NCI-H146 treated with DMSO at 0.1 percent for 48 hours (cell line): ENCODE results near the gene SH3RF3.
"Not testable (repeated sequence)": the region's sequence is repeated elsewhere in the genome, so short reads cannot be mapped to it uniquely, and the experiment has no call there.

ENCODE experiments used
- DNase-seq: peaks from one replicate; lab custom pipeline; 2025; ENCODE audit not compliant: unreplicated experiment; lab: John Stamatoyannopoulos, UW

SH3RF3 gene

GRCh38 chr2:109530712-109531111, 401.7 kb downstream of the SH3RF3 start:
- DNase-seq, result no peak

- DNase-seq, result no peak
These were observed 402.2 kb downstream of the SH3RF3 start for GRCh38 chr2:109531221-109531620.

- no peak for DNase-seq
These were observed 403.1 kb downstream of the SH3RF3 start for GRCh38 chr2:109531896-109532727.

- DNase-seq, result no peak
These were observed 403.7 kb downstream of the SH3RF3 start for GRCh38 chr2:109532728-109533076.

- no peak for DNase-seq
These were observed 404.8 kb downstream of the SH3RF3 start for GRCh38 chr2:109533823-109534222.

- no peak for DNase-seq
These were observed 406.4 kb downstream of the SH3RF3 start for GRCh38 chr2:109535217-109535946.

- not testable (repeated sequence) for DNase-seq
These were observed 407.6 kb downstream of the SH3RF3 start for GRCh38 chr2:109536556-109536955.

GRCh38 chr2:109537565-109538222, 408.7 kb downstream of the SH3RF3 start:
- DNase-seq, result no peak

GRCh38 chr2:109538546-109538945, 409.5 kb downstream of the SH3RF3 start:
- DNase-seq, result no peak

GRCh38 chr2:109542384-109542783, 413.4 kb downstream of the SH3RF3 start:
- no peak for DNase-seq

GRCh38 chr2:109545828-109546713, 417.1 kb downstream of the SH3RF3 start:
- peak; percentile 1 for DNase-seq

GRCh38 chr2:109547280-109547679, 418.3 kb downstream of the SH3RF3 start:
- no peak for DNase-seq

GRCh38 chr2:109549016-109549590, 420.1 kb downstream of the SH3RF3 start:
- no peak for DNase-seq
